Esophagus muscularis mucosa (tissue), 4 donors: ENCODE data around the gene CHGA. TPM values are rescaled to one million over a fixed set of nuclear protein-coding genes. Genes with fewer than 3 reads are reported as not detected.

Experiments used
- DNase-seq: peaks from one replicate; pipeline ENCODE4 v3.0.0-alpha.2; 2017; ENCODE audit errors: extremely low spot score
- H3K27ac ChIP-seq, 4 donors: fragments of 200-600 bp; sonication (generic); replicated peaks in 1 of 4; 1 replicate in 3 of 4; 2 replicates in 1 of 4; pipeline ENCODE4 v1.5.1; 2016 to 2019; ENCODE audit warnings: mild to moderate bottlenecking in 1 of 4
- H3K27me3 ChIP-seq, 4 donors: fragments of 200-600 bp; sonication (generic); one replicate each; pipeline versions ENCODE4 v1.5.1 to v1.6.0; 2016 to 2019
- H3K36me3 ChIP-seq, 4 donors: fragments of 200-600 bp; sonication (generic); one replicate each; pipeline ENCODE4 v1.5.1; 2016 to 2019
- H3K4me1 ChIP-seq, 4 donors: fragments of 200-600 bp; sonication (generic); one replicate each; pipeline ENCODE4 v1.5.1; 2016 to 2019
- H3K4me3 ChIP-seq, 4 donors: fragments of 200-600 bp; sonication (generic); 1 replicate in 2 of 4; 2 replicates in 2 of 4; pipeline ENCODE4 v1.5.1; 2016 to 2019; ENCODE audit warnings: mild to moderate bottlenecking in 4 of 4, moderate library complexity in 1 of 4
- H3K9me3 ChIP-seq, 4 donors: fragments of 200-600 bp; sonication (generic); 1 replicate in 3 of 4; 2 replicates in 1 of 4; pipeline ENCODE4 v1.5.1; 2016 to 2019
- CTCF ChIP-seq, 3 experiments: fragments of 200-600 bp in 2 of 3; fragments of 450-650 bp in 1 of 3; sonication (generic) in 2 of 3; IDR thresholded peaks; one replicate each; pipeline ENCODE4 v1.5.1; 2017 to 2019; ENCODE audit warnings: antibody characterized with exemption in 3 of 3, mild to moderate bottlenecking in 2 of 3, moderate library complexity in 1 of 3
- EP300 ChIP-seq: sonication (generic); formaldehyde crosslinking; IDR thresholded peaks from one replicate; pipeline ENCODE4 v1.6.1; 2017; ENCODE audit warnings: antibody characterized with exemption
- POLR2A ChIP-seq: fragments of 450-650 bp; IDR thresholded peaks from one replicate; pipeline ENCODE4 v1.6.1; 2017; ENCODE audit warnings: antibody characterized with exemption, moderate library complexity, mild to moderate bottlenecking, low read depth
- POLR2AphosphoS5 ChIP-seq, 2 donors: sonication (generic); formaldehyde crosslinking; IDR thresholded peaks; one replicate each; pipeline ENCODE4 v1.6.1; 2017; ENCODE audit warnings: antibody characterized with exemption in 2 of 2
- WGBS: methylation state at CpG from one replicate; pipeline ENCODE4 v1.1.5; 2018; 5-methylcytosine and 5-hydroxymethylcytosine counted together
- intact Hi-C: fragments of 100-400 bp; cut with DNase I; formaldehyde crosslinking; loops from one replicate; pipeline ENCODE4 v1.15.1; 2023
- total RNA-seq, 4 donors: library from RNA; depleted of rRNA; stranded (reverse); fragments of >200 nt; gene quantifications; one replicate each; pipeline versions ENCODE4 v1.1.0 to v1.2.1, GENCODE V29; 2016

The CHGA gene
- total RNA-seq, 4 donors from 2014 or later = 1.2 to 2.5 (median 1.3) TPM

- H3K27me3 ChIP-seq = no peaks in the 10 kb centered on the region
- WGBS = 93% methylated on average over 11 of the region's 30 CpGs
- H3K9me3 ChIP-seq = no peaks in the 10 kb centered on the region
- H3K36me3 ChIP-seq = peaks cover 24 to 72% (median 59%) of the 10 kb centered on the region in 4 donors
- H3K4me1 ChIP-seq = peaks cover 35 to 56% (median 48%) of the 10 kb centered on the region in 4 donors
- H3K4me3 ChIP-seq = no peak overlapping the region
- no peak for TF ChIP-seq POLR2AphosphoS5 (IDR thresholded peaks at IDR 0.05)
- TF ChIP-seq CTCF (IDR thresholded peaks at IDR 0.05) = no peak
- no peak for TF ChIP-seq POLR2A
- TF ChIP-seq EP300 = no peak
- intact Hi-C loops = no loop called here
- peak overlapping the region in 1 of 4 donors; percentile 82 for H3K27ac ChIP-seq
- DNase-seq = no peak
Observed at GRCh38 chr14:92959761-92960680, 37.1 kb downstream of the CHGA start.

GRCh38 chr14:92960706-92961566, 38.0 kb downstream of the CHGA start:
- intact Hi-C loops = no loop called here
- H3K9me3 ChIP-seq = no peaks in the 10 kb centered on the region
- no peak overlapping the region for H3K4me3 ChIP-seq
- peaks cover 33 to 65% (median 55%) of the 10 kb centered on the region in 4 donors for H3K4me1 ChIP-seq
- TF ChIP-seq CTCF (IDR thresholded peaks at IDR 0.05) (no peak), EP300 (no peak), POLR2AphosphoS5 (IDR thresholded peaks at IDR 0.05) (no peak), POLR2A (no peak)
- no peak for DNase-seq
- WGBS = 92% methylated on average over 8 of the region's 18 CpGs
- no peaks in the 10 kb centered on the region for H3K27me3 ChIP-seq
- H3K27ac ChIP-seq = peak overlapping the region in 1 of 4 donors; percentile 82
- H3K36me3 ChIP-seq = peaks cover 24 to 65% (median 53%) of the 10 kb centered on the region in 4 donors

- Histone ChIP-seq H3K4me3 (no peak overlapping the region), H3K4me1 (peaks cover 33 to 67% (median 55%) of the 10 kb centered on the region in 4 donors), H3K27me3 (no peaks in the 10 kb centered on the region), H3K36me3 (peaks cover 18 to 60% (median 47%) of the 10 kb centered on the region in 4 donors), H3K27ac (peak overlapping the region in 2 of 4 donors; percentile 82 to 84), H3K9me3 (no peaks in the 10 kb centered on the region)
- TF ChIP-seq EP300 = no peak
- no peak for TF ChIP-seq CTCF (IDR thresholded peaks at IDR 0.05)
- no peak for TF ChIP-seq POLR2AphosphoS5 (IDR thresholded peaks at IDR 0.05)
- TF ChIP-seq POLR2A = no peak
- WGBS = 95% methylated on average over 7 of the region's 7 CpGs
- no peak for DNase-seq
- intact Hi-C loops = no loop called here
Observed at GRCh38 chr14:92961567-92961855, 38.6 kb downstream of the CHGA start.

- 93% methylated on average over 12 of the region's 20 CpGs for WGBS
- Histone ChIP-seq H3K4me3 (no peak overlapping the region), H3K27me3 (no peaks in the 10 kb centered on the region), H3K36me3 (peaks cover 11 to 53% (median 40%) of the 10 kb centered on the region in 4 donors), H3K9me3 (no peaks in the 10 kb centered on the region), H3K4me1 (peaks cover 33 to 67% (median 55%) of the 10 kb centered on the region in 4 donors), H3K27ac (peak overlapping the region in 3 of 4 donors; percentile 80 to 84 (median 82))
- intact Hi-C loops = no loop called here
- no peak for DNase-seq
- no peak for TF ChIP-seq POLR2AphosphoS5 (IDR thresholded peaks at IDR 0.05)
- no peak for TF ChIP-seq POLR2A
- no peak for TF ChIP-seq EP300
- TF ChIP-seq CTCF (IDR thresholded peaks at IDR 0.05) = no peak
Observed at GRCh38 chr14:92962031-92962830, 39.3 kb downstream of the CHGA start.
